Left ventricle myocardium inferior (tissue), 1 donor: Measurements from ENCODE around the gene RORC. TPM values are rescaled to one million over a fixed set of nuclear protein-coding genes. Genes with fewer than 3 reads are reported as not detected.

Experiments used
- DNase-seq: peaks from one replicate; pipeline ENCODE4 v3.0.0-alpha.2; 2020
- H3K27ac ChIP-seq: fragments of 200-600 bp; replicated peaks from 2 replicates; pipeline ENCODE4 v1.8.0; 2021
- H3K27me3 ChIP-seq: fragments of 200-600 bp; 2 replicates; pipeline ENCODE4 v1.8.0; 2021; ENCODE audit warnings: low read depth
- H3K36me3 ChIP-seq: fragments of 200-600 bp; 2 replicates; pipeline ENCODE4 v1.8.0; 2021
- H3K4me1 ChIP-seq: fragments of 200-600 bp; 2 replicates; pipeline ENCODE4 v1.8.0; 2021
- H3K4me3 ChIP-seq: fragments of 200-600 bp; 2 replicates; pipeline ENCODE4 v1.8.0; 2021; ENCODE audit warnings: mild to moderate bottlenecking, moderate library complexity
- H3K9me3 ChIP-seq: fragments of 200-600 bp; replicated peaks from 2 replicates; pipeline ENCODE4 v1.8.0; 2021
- CTCF ChIP-seq: fragments of 200-600 bp; IDR thresholded peaks from 2 replicates; pipeline ENCODE4 v1.8.0; 2021; ENCODE audit warnings: antibody characterized with exemption, mild to moderate bottlenecking, borderline replicate concordance
- intact Hi-C: fragments of 100-400 bp; cut with micrococcal nuclease; formaldehyde crosslinking; loops from one replicate; pipeline ENCODE4 v1.11.0; 2022
- total RNA-seq: library from RNA; stranded (reverse); fragmentation: NEBNext Ultra II Directional; extraction: Animal tissue kit (Norgen Biotek cat#: 25700); gene quantifications from one replicate; pipeline ENCODE4 v1.2.1, GENCODE V29; 2021
- donor health status: DM: no; HTN: yes; CAD: no; lungs with severe emphysema.

Gene RORC
- total RNA-seq, 1 donor from 2014 or later: 10.3 TPM

- peaks cover 5% of the 10 kb centered on the region for H3K36me3 ChIP-seq
- no peaks in the 10 kb centered on the region for H3K27me3 ChIP-seq
- intact Hi-C loops: no loop called here
- no peak overlapping the region for H3K27ac ChIP-seq
- H3K4me1 ChIP-seq: peaks cover 16% of the 10 kb centered on the region
- H3K4me3 ChIP-seq: no peak overlapping the region
- no peak for DNase-seq
- H3K9me3 ChIP-seq: no peaks in the 10 kb centered on the region
- TF ChIP-seq CTCF: no peak
Measured at GRCh38 chr1:151819976-151820623, 11.5 kb downstream of the RORC start.

GRCh38 chr1:151819227-151819835, 12.3 kb downstream of the RORC start:
- no peak for DNase-seq
- no peak overlapping the region for H3K27ac ChIP-seq
- H3K4me3 ChIP-seq: no peak overlapping the region
- peaks cover 16% of the 10 kb centered on the region for H3K4me1 ChIP-seq
- H3K9me3 ChIP-seq: no peaks in the 10 kb centered on the region
- H3K36me3 ChIP-seq: peaks cover 5% of the 10 kb centered on the region
- intact Hi-C loops: no loop called here
- TF ChIP-seq CTCF: no peak
- no peaks in the 10 kb centered on the region for H3K27me3 ChIP-seq

- DNase-seq: no peak
- Histone ChIP-seq H3K4me1 (peaks cover 16% of the 10 kb centered on the region), H3K27me3 (no peaks in the 10 kb centered on the region), H3K4me3 (no peak overlapping the region), H3K27ac (no peak overlapping the region), H3K36me3 (peaks cover 5% of the 10 kb centered on the region), H3K9me3 (no peaks in the 10 kb centered on the region)
- no peak for TF ChIP-seq CTCF
- intact Hi-C loops: no loop called here
Measured at GRCh38 chr1:151817353-151817730, 14.3 kb downstream of the RORC start.

GRCh38 chr1:151816548-151817352, 14.9 kb downstream of the RORC start:
- Histone ChIP-seq H3K36me3 (peaks cover 5% of the 10 kb centered on the region), H3K27ac (no peak overlapping the region), H3K4me3 (no peak overlapping the region), H3K9me3 (no peaks in the 10 kb centered on the region), H3K4me1 (peaks cover 16% of the 10 kb centered on the region), H3K27me3 (no peaks in the 10 kb centered on the region)
- TF ChIP-seq CTCF: no peak
- no peak for DNase-seq
- intact Hi-C loops: no loop called here

- no peak overlapping the region for H3K27ac ChIP-seq
- H3K36me3 ChIP-seq: peaks cover 5% of the 10 kb centered on the region
- H3K27me3 ChIP-seq: no peaks in the 10 kb centered on the region
- no peaks in the 10 kb centered on the region for H3K9me3 ChIP-seq
- no peak for DNase-seq
- no peak for TF ChIP-seq CTCF
- peaks cover 11% of the 10 kb centered on the region for H3K4me1 ChIP-seq
- no peak overlapping the region for H3K4me3 ChIP-seq
- intact Hi-C loops: no loop called here
Measured at GRCh38 chr1:151815716-151816327, 15.8 kb downstream of the RORC start.
